Body of pancreas (tissue), 4 donors: ENCODE data around the gene FAM153A. TPM values are rescaled to one million over a fixed set of nuclear protein-coding genes. Genes with fewer than 3 reads are reported as not detected.
"Not testable (repeated sequence)": the region's sequence is repeated elsewhere in the genome, so short reads cannot be mapped to it uniquely, and the experiment has no call there.

Source experiments
- ATAC-seq: fragments of 150-250 bp; one replicate; pipeline ENCODE4 v1.9.1; 2016
- DNase-seq, 4 donors: peaks; one replicate each; pipeline ENCODE4 v3.0.0-alpha.2; 2019
- H3K27ac ChIP-seq, 4 donors: fragments of 200-600 bp; sonication (generic); 1 replicate in 3 of 4; 2 replicates in 1 of 4; pipeline versions ENCODE4 v1.5.1 to v1.6.1; 2016 to 2019; ENCODE audit warnings: mild to moderate bottlenecking in 1 of 4, mixed read lengths in 1 of 4, moderate library complexity in 1 of 4
- H3K27me3 ChIP-seq, 2 donors: fragments of 200-600 bp; sonication (generic); one replicate each; pipeline ENCODE4 v1.6.0; 2016; ENCODE audit warnings: mild to moderate bottlenecking in 1 of 2
- H3K36me3 ChIP-seq, 2 donors: fragments of 200-600 bp; sonication (generic); replicated peaks in 1 of 2; 2 replicates each; pipeline ENCODE4 v1.5.1; 2016; ENCODE audit warnings: low read depth in 2 of 2; ENCODE audit not compliant: insufficient read depth in 1 of 2
- H3K4me1 ChIP-seq: fragments of 200-600 bp; sonication (generic); one replicate; pipeline ENCODE4 v1.6.0; 2016
- H3K4me3 ChIP-seq, 2 donors: fragments of 200-600 bp; sonication (generic); 1 replicate in 1 of 2; 2 replicates in 1 of 2; pipeline ENCODE4 v1.5.1; 2016 to 2019
- H3K9me3 ChIP-seq, 3 donors: fragments of 200-600 bp; sonication (generic); 1 replicate in 2 of 3; 2 replicates in 1 of 3; pipeline ENCODE4 v1.5.1; 2016
- WGBS, 2 donors: methylation state at CpG; one replicate each; pipeline ENCODE4 v1.1.5; 2017; 5-methylcytosine and 5-hydroxymethylcytosine counted together
- intact Hi-C: fragments of 100-400 bp; cut with DNase I; formaldehyde crosslinking; loops from one replicate; pipeline ENCODE4 v1.15.1; 2023
- total RNA-seq, 2 donors: library from RNA; depleted of rRNA; stranded (reverse); fragments of >200 nt; gene quantifications; one replicate each; pipeline ENCODE4 v1.1.0, GENCODE V29; 2016

The FAM153A gene
- 1 to 10 TPM; 1.6 to 1.8 TPM for total RNA-seq

GRCh38 chr5:177782792-177783633 is at the start of gene FAM153A:
TSS of gene FAM153A (minus strand) at chr5:177782899.
- ATAC-seq = peak; percentile 88
- H3K4me3 ChIP-seq = not testable (repeated sequence)

GRCh38 chr5:177832287-177832686 is 49.6 kb upstream of the FAM153A start:
- H3K9me3 ChIP-seq, H3K36me3 ChIP-seq, ATAC-seq, H3K27me3 ChIP-seq, H3K27ac ChIP-seq, H3K4me1 ChIP-seq, intact Hi-C loops, DNase-seq, H3K4me3 ChIP-seq: not testable (repeated sequence)
- 66% methylated on average over 2 of the region's 4 CpGs; no CpG with 5 or more reads in 1 of the 2 donors for WGBS, 2 donors

More at GRCh38 chr5:177782792-177783633, at the start of gene FAM153A:
- H3K27me3 ChIP-seq, H3K9me3 ChIP-seq, DNase-seq, H3K27ac ChIP-seq, H3K4me1 ChIP-seq, H3K36me3 ChIP-seq, intact Hi-C loops: not testable (repeated sequence)
- 49% methylated on average over 4 of the region's 67 CpGs; no CpG with 5 or more reads in 1 of the 2 donors for WGBS, 2 donors

GRCh38 chr5:177826073-177826472 is 43.4 kb upstream of the FAM153A start:
- H3K4me3 ChIP-seq, H3K9me3 ChIP-seq, H3K4me1 ChIP-seq, intact Hi-C loops, DNase-seq, H3K27ac ChIP-seq, H3K27me3 ChIP-seq, ATAC-seq, H3K36me3 ChIP-seq: not testable (repeated sequence)
- WGBS, 2 donors = no CpG with 5 or more reads among the region's 4 CpGs

GRCh38 chr5:177824776-177825175 is 42.1 kb upstream of the FAM153A start:
- no CpG with 5 or more reads among the region's 2 CpGs for WGBS, 2 donors
- H3K9me3 ChIP-seq, H3K27ac ChIP-seq, ATAC-seq, H3K27me3 ChIP-seq, DNase-seq, intact Hi-C loops, H3K4me1 ChIP-seq, H3K36me3 ChIP-seq, H3K4me3 ChIP-seq: not testable (repeated sequence)

- H3K4me3 ChIP-seq, H3K4me1 ChIP-seq, H3K36me3 ChIP-seq, H3K9me3 ChIP-seq, H3K27ac ChIP-seq, H3K27me3 ChIP-seq, intact Hi-C loops, DNase-seq, ATAC-seq: not testable (repeated sequence)
- no CpG with 5 or more reads among the region's 3 CpGs for WGBS, 2 donors
Observed at GRCh38 chr5:177822489-177822888, 39.8 kb upstream of the FAM153A start.

- intact Hi-C loops = not testable (repeated sequence)
Observed at GRCh38 chr5:177819664-177820063, 37.0 kb upstream of the FAM153A start.

GRCh38 chr5:177812814-177813425 is 30.2 kb upstream of the FAM153A start:
- DNase-seq, H3K9me3 ChIP-seq, H3K4me1 ChIP-seq, H3K36me3 ChIP-seq, H3K27me3 ChIP-seq, H3K4me3 ChIP-seq, ATAC-seq, H3K27ac ChIP-seq, intact Hi-C loops: not testable (repeated sequence)
- WGBS, 2 donors = no CpG with 5 or more reads among the region's 2 CpGs

More at GRCh38 chr5:177819664-177820063, 37.0 kb upstream of the FAM153A start:
- not testable (repeated sequence) for H3K9me3 ChIP-seq, H3K4me3 ChIP-seq, DNase-seq, H3K4me1 ChIP-seq, H3K36me3 ChIP-seq, H3K27me3 ChIP-seq, H3K27ac ChIP-seq, ATAC-seq
- no CpG with 5 or more reads among the region's 1 CpG for WGBS, 2 donors

- not testable (repeated sequence) for H3K9me3 ChIP-seq, ATAC-seq
- 60 to 71% methylated on average over 1 of the region's 6 CpGs for WGBS, 2 donors
Observed at GRCh38 chr5:177812160-177812743, 29.6 kb upstream of the FAM153A start.

GRCh38 chr5:177809209-177809913 is 26.7 kb upstream of the FAM153A start:
- H3K27me3 ChIP-seq, DNase-seq, H3K36me3 ChIP-seq, H3K4me1 ChIP-seq, H3K4me3 ChIP-seq, H3K9me3 ChIP-seq, intact Hi-C loops, H3K27ac ChIP-seq, ATAC-seq: not testable (repeated sequence)
- 76% methylated on average over 5 of the region's 11 CpGs; no CpG with 5 or more reads in 1 of the 2 donors for WGBS, 2 donors

More at GRCh38 chr5:177812160-177812743, 29.6 kb upstream of the FAM153A start:
- intact Hi-C loops, H3K36me3 ChIP-seq, DNase-seq, H3K4me1 ChIP-seq, H3K27ac ChIP-seq, H3K27me3 ChIP-seq, H3K4me3 ChIP-seq: not testable (repeated sequence)

GRCh38 chr5:177808420-177808819 is 25.7 kb upstream of the FAM153A start:
- H3K4me1 ChIP-seq, intact Hi-C loops, H3K36me3 ChIP-seq, ATAC-seq, H3K27me3 ChIP-seq, H3K9me3 ChIP-seq, DNase-seq, H3K4me3 ChIP-seq, H3K27ac ChIP-seq: not testable (repeated sequence)
- WGBS, 2 donors = 79% methylated on average over 4 of the region's 12 CpGs; no CpG with 5 or more reads in 1 of the 2 donors

- H3K36me3 ChIP-seq, H3K9me3 ChIP-seq, H3K27ac ChIP-seq, DNase-seq, H3K4me3 ChIP-seq, H3K27me3 ChIP-seq, ATAC-seq, intact Hi-C loops, H3K4me1 ChIP-seq: not testable (repeated sequence)
- no CpG with 5 or more reads among the region's 18 CpGs for WGBS, 2 donors
Observed at GRCh38 chr5:177807265-177807664, 24.6 kb upstream of the FAM153A start.
